HG03045 (cell line): ENCODE data around the gene TAL2.

Experiments
- ATAC-seq: cut with Tn5 transposase; IDR thresholded peaks from one replicate; pipeline ENCODE4 v1.9.1; 2021; ENCODE audit warnings: mild to moderate bottlenecking, moderate library complexity; ENCODE audit not compliant: unreplicated experiment

The TAL2 gene

GRCh38 chr9:105662184-105663104, at the start of gene TAL2:
TSS of gene TAL2 (plus strand) at chr9:105662457. CDS start at chr9:105662497, 40 bp downstream.
- ATAC-seq: peak; percentile 70

- ATAC-seq: no peak
These were observed 41.3 kb upstream of the TAL2 start for GRCh38 chr9:105621001-105621400.

GRCh38 chr9:105625088-105625487, 37.2 kb upstream of the TAL2 start:
- ATAC-seq: no peak

GRCh38 chr9:105632807-105633206, 29.4 kb upstream of the TAL2 start:
- no peak for ATAC-seq

- ATAC-seq: no peak
These were observed 28.8 kb upstream of the TAL2 start for GRCh38 chr9:105633411-105633810.

GRCh38 chr9:105636331-105636730, 25.9 kb upstream of the TAL2 start:
- ATAC-seq: no peak

GRCh38 chr9:105637787-105638395, 24.4 kb upstream of the TAL2 start:
- ATAC-seq: no peak

- ATAC-seq: no peak
These were observed 22.3 kb upstream of the TAL2 start for GRCh38 chr9:105639936-105640335.

GRCh38 chr9:105643795-105644194, 18.5 kb upstream of the TAL2 start:
- ATAC-seq: no peak

GRCh38 chr9:105646879-105647594, 15.2 kb upstream of the TAL2 start:
- no peak for ATAC-seq

GRCh38 chr9:105647595-105648349, 14.5 kb upstream of the TAL2 start:
- ATAC-seq: no peak

- no peak for ATAC-seq
These were observed 10.5 kb upstream of the TAL2 start for GRCh38 chr9:105651806-105652205.

- peak; percentile 73 for ATAC-seq
These were observed 5.9 kb upstream of the TAL2 start for GRCh38 chr9:105656131-105656921.

- ATAC-seq: no peak
These were observed 3.9 kb upstream of the TAL2 start for GRCh38 chr9:105658351-105658750.

GRCh38 chr9:105661011-105661410, 1.2 kb upstream of the TAL2 start:
- ATAC-seq: no peak

GRCh38 chr9:105663914-105664313, 1.7 kb downstream of the TAL2 start:
- no peak for ATAC-seq

- ATAC-seq: no peak
These were observed 5.6 kb downstream of the TAL2 start for GRCh38 chr9:105667867-105668266.

- ATAC-seq: no peak
These were observed 8.1 kb downstream of the TAL2 start for GRCh38 chr9:105670315-105670714.

GRCh38 chr9:105670775-105671174, 8.5 kb downstream of the TAL2 start:
- no peak for ATAC-seq

GRCh38 chr9:105672711-105673234, 10.5 kb downstream of the TAL2 start:
- ATAC-seq: no peak
